Choroid plexus epithelial cell (primary cell): ENCODE results near the gene MYO5B.

Source experiments
- DNase-seq: peaks from one replicate; pipeline ENCODE4 v3.0.0-alpha.2; 2010; ENCODE audit warnings: low read depth
- H3K4me3 ChIP-seq: 2 replicates; pipeline ENCODE4 v1.5.1; 2011; ENCODE audit warnings: low read depth, mild to moderate bottlenecking, control low read depth, low read length, moderate library complexity
- TF ChIP-seq, protein P1 (sequence below): conservative IDR thresholded peaks from 2 replicates; pipeline ENCODE4 v1.5.1; 2011; ENCODE audit warnings: low read depth, mild to moderate bottlenecking, control low read depth, inconsistent platforms, low read length, moderate library complexity

Gene MYO5B

DNA sequence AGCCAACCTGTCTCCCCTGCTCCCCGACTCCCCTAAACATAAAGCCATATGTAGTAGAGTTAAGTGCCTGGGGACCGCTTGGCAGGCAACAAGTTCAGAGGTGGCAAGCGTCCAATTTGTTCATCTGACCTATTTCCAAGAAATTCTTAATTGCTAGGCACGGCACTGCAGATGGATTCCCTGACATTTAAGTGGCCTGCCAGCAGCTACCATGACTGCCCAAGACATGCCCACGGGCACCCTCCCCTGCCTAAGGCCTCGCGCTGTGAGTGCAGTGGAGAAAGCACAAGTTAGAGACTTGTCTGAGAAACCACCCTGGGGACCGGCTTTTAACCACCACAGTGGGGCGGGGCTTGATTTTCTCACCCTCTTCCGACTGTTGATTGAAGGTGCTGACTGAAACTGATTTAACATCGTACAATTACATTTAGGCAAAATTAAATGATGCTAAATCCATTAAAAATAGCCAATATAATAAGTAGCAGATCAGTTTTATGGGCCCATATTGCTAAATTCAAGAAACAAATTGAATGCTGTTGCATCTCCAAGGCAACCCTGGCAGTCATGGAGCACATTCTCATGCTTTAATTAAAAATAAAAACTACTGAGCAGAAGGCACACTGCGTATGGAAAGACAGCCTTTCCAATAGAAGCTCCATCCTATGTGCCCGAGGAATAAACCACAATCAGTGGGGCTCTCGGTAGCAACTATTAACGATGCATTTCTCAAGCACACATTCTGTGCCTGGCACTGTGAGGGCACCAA lies 218.0 kb downstream of the MYO5B start:
- DNase-seq: no peak
- H3K4me3 ChIP-seq: no peak overlapping the region
- TF ChIP-seq, protein P1, sequence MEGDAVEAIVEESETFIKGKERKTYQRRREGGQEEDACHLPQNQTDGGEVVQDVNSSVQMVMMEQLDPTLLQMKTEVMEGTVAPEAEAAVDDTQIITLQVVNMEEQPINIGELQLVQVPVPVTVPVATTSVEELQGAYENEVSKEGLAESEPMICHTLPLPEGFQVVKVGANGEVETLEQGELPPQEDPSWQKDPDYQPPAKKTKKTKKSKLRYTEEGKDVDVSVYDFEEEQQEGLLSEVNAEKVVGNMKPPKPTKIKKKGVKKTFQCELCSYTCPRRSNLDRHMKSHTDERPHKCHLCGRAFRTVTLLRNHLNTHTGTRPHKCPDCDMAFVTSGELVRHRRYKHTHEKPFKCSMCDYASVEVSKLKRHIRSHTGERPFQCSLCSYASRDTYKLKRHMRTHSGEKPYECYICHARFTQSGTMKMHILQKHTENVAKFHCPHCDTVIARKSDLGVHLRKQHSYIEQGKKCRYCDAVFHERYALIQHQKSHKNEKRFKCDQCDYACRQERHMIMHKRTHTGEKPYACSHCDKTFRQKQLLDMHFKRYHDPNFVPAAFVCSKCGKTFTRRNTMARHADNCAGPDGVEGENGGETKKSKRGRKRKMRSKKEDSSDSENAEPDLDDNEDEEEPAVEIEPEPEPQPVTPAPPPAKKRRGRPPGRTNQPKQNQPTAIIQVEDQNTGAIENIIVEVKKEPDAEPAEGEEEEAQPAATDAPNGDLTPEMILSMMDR: no peak

DNA sequence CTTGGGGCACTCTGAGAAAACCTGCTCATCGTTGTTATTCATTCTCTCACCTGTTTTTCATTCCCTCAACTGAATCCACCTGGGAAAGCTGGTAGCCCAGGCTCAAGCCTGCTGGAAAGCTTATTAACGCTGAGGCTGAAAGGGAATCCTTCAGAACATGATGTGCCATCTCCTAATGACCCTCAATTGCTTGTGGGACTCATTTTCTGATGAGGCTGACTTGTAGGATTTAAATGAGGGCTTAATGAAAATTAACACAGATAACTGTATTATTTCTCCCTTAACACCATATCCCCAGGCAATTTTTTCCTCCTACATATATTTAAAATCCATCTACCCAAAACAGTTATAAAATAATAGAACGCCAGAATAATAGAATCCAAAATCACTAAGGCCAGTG lies 218.9 kb downstream of the MYO5B start:
- TF ChIP-seq, protein P1: no peak
- no peak for DNase-seq
- no peak overlapping the region for H3K4me3 ChIP-seq

DNA sequence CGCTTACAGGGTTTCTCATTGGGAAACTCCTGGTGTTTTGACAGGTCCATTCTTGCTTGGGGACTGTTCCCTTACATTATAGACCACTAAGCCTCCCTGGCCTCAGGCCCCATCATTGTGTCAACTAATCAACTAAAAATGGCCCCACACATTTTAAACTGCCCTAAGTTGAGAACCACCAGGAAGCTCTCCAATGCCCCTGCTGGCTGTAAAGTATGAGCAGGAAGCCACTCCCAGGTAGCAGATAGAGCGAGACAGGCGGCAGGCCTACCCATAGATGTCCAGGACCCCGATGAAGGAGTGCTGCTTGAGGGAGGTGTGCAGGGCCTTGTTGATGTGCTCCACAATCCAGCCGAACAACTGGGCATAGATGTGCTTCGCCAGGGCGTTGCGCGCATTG lies 220.9 kb downstream of the MYO5B start:
- TF ChIP-seq, protein P1: no peak
- no peak overlapping the region for H3K4me3 ChIP-seq
- DNase-seq: no peak

DNA sequence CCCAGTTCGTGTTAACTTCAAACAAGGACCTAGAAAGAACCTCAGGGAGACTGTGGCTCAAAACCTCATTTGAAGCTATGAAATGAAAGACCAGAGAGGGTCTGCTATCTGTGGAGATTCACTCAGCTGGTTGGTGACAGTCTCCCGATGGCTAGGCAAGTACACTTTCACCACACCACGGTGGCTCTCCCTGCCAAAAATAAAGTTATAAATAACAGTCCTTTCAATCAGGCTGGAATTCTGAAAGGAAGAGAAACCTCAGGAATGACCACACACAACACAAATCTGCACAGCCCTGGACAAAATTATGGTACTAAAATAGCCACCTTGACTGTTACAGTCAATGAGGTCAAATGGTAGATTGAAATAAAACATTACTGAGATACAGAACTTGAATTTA lies 221.4 kb downstream of the MYO5B start:
- no peak overlapping the region for H3K4me3 ChIP-seq
- no peak for DNase-seq
- TF ChIP-seq, protein P1: no peak

DNA sequence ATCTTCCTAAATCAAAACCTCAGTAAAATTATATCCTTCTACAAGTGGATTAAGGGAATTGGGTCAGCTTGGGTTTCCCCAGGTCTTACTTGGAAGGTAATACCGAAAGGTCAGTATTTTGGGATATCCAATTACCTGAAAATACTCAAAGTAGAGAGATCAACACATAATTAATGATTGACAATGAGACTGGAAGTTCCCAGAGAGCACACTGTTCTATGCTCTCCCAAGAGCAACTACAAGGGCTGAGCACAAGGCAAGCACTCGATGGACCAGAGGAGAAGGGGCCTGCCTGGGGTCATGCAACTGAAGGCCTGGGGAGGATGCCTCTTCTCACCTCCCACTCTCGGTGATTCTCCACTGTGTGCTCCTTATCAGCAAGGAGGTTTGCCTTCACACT lies 222.4 kb downstream of the MYO5B start:
- no peak overlapping the region for H3K4me3 ChIP-seq
- DNase-seq: no peak
- TF ChIP-seq, protein P1: no peak

DNA sequence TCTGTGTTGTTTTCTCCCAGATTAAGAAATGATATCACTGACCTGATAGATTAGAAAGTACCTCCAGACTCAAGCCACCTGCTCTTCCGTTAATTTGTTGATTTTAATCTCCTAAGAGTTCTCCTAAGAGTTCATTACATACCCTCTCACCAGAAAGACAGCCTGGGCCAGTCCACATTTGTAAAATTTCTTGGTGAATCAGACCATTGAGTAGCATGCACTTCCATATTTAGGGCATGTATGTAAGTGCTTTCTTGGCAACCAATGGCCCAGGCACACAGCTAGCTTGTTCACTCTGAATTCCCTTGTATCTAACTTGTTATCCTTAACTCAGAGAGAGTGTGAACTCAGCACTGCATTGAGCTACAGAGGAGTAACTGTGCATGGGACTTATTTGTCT lies 223.5 kb downstream of the MYO5B start:
- no peak overlapping the region for H3K4me3 ChIP-seq
- no peak for DNase-seq
- TF ChIP-seq, protein P1: no peak

DNA sequence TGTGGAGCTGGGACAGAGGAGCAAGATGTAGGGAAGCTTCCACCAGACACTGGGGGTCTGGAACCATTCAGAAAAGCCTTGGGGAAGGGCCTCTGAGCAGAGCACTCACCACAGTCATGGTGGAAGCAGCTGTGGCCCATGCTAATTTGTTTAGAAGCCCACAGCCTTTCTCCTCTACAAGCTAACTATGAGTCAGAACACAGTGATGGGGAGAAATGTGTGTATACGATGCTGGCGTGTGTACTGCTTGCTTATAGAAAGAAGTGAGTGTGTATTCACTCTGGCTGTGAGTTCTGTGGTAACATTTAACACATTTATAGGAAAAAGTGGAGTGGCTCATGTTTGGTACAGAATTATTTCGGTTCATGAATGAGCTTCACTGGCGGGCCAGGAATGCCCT lies 224.6 kb downstream of the MYO5B start:
- no peak overlapping the region for H3K4me3 ChIP-seq

More for the DNA sequence above, 224.6 kb downstream of the MYO5B start:
- TF ChIP-seq, protein P1: no peak
- DNase-seq: no peak
